Measurements from ENCODE around the gene CACNA2D1.
"Not testable (repeated sequence)": the region's sequence is repeated elsewhere in the genome, so short reads cannot be mapped to it uniquely, and the experiment has no call there.

Gene CACNA2D1

GRCh38 chr7:82389876-82390275, 53.7 kb downstream of the CACNA2D1 start:
- no peak for DNase-seq

GRCh38 chr7:82388138-82388537, 55.4 kb downstream of the CACNA2D1 start:
- no peak for DNase-seq

GRCh38 chr7:82386571-82386970, 57.0 kb downstream of the CACNA2D1 start:
- DNase-seq = not testable (repeated sequence)

- DNase-seq = no peak
Measured at GRCh38 chr7:82384779-82385178, 58.8 kb downstream of the CACNA2D1 start.

GRCh38 chr7:82384051-82384464, 59.5 kb downstream of the CACNA2D1 start:
- DNase-seq = no peak

- no peak for DNase-seq
Measured at GRCh38 chr7:82382276-82382675, 61.3 kb downstream of the CACNA2D1 start.

GRCh38 chr7:82376739-82377138, 66.8 kb downstream of the CACNA2D1 start:
- DNase-seq = peak; percentile 58

GRCh38 chr7:82375713-82376112, 67.9 kb downstream of the CACNA2D1 start:
- DNase-seq = peak; percentile 69

- peak; percentile 68 for DNase-seq
Measured at GRCh38 chr7:82375129-82375528, 68.4 kb downstream of the CACNA2D1 start.

- peak; percentile 67 for DNase-seq
Measured at GRCh38 chr7:82373926-82374635, 69.5 kb downstream of the CACNA2D1 start.

GRCh38 chr7:82364671-82365070, 78.9 kb downstream of the CACNA2D1 start:
- DNase-seq = no peak

- DNase-seq = no peak
Measured at GRCh38 chr7:82364048-82364447, 79.5 kb downstream of the CACNA2D1 start.

GRCh38 chr7:82362129-82362706, 81.4 kb downstream of the CACNA2D1 start:
- no peak for DNase-seq

GRCh38 chr7:82360591-82361368, 82.8 kb downstream of the CACNA2D1 start:
- peak; percentile 40 for DNase-seq

- no peak for DNase-seq
Measured at GRCh38 chr7:82359426-82359825, 84.2 kb downstream of the CACNA2D1 start.

GRCh38 chr7:82358923-82359322, 84.7 kb downstream of the CACNA2D1 start:
- DNase-seq = no peak

GRCh38 chr7:82358009-82358578, 85.5 kb downstream of the CACNA2D1 start:
- DNase-seq = no peak

GRCh38 chr7:82348251-82348650, 95.3 kb downstream of the CACNA2D1 start:
- no peak for DNase-seq

GRCh38 chr7:82347808-82348207, 95.8 kb downstream of the CACNA2D1 start:
- no peak for DNase-seq

- no peak for DNase-seq
Measured at GRCh38 chr7:82345886-82346285, 97.7 kb downstream of the CACNA2D1 start.

- no peak for DNase-seq
Measured at GRCh38 chr7:82343716-82344115, 99.9 kb downstream of the CACNA2D1 start.

- DNase-seq = no peak
Measured at GRCh38 chr7:82339958-82340357, 103.6 kb downstream of the CACNA2D1 start.

GRCh38 chr7:82335927-82336326, 107.7 kb downstream of the CACNA2D1 start:
- peak; percentile 97 for DNase-seq

GRCh38 chr7:82335001-82335400, 108.6 kb downstream of the CACNA2D1 start:
- no peak for DNase-seq
